Keratinocyte (primary cell): ENCODE results near the gene CTNND1. TPM values are rescaled to one million over a fixed set of nuclear protein-coding genes. Genes with fewer than 3 reads are reported as not detected.

Experiments used
- DNase-seq: peaks from one replicate; pipeline ENCODE4 v3.0.0-alpha.2; 2011; ENCODE audit warnings: low read depth, missing footprints, low spot score
- FAIRE-seq: peaks from 2 replicates; lab custom pipeline; 2011; peaks lifted over from hg19 to GRCh38; lab: Jason Lieb, UNC
- H2AFZ ChIP-seq: 2 replicates; pipeline ENCODE4 v1.6.0; 2012; ENCODE audit warnings: low read length, control low read depth, inconsistent platforms; ENCODE audit not compliant: control insufficient read depth
- H3K27ac ChIP-seq: 2 replicates; pipeline ENCODE4 v1.5.1; 2011; ENCODE audit warnings: low read length; ENCODE audit not compliant: control insufficient read depth, insufficient read depth
- H3K27me3 ChIP-seq: 3 replicates; pipeline ENCODE4 v1.6.0; 2011; ENCODE audit warnings: low read length; ENCODE audit not compliant: control insufficient read depth, insufficient read depth; ENCODE audit errors: extremely low read depth
- H3K36me3 ChIP-seq, 2 experiments: 2 replicates in 1 of 2; 3 replicates in 1 of 2; pipeline ENCODE4 v1.5.1; 2011; ENCODE audit warnings: low read length in 2 of 2, mild to moderate bottlenecking in 1 of 2; ENCODE audit not compliant: control insufficient read depth in 2 of 2, insufficient read depth in 2 of 2; ENCODE audit errors: extremely low read depth in 1 of 2
- H3K4me1 ChIP-seq: 3 replicates; pipeline ENCODE4 v1.5.1; 2011; ENCODE audit warnings: low read length; ENCODE audit not compliant: control insufficient read depth, insufficient read depth; ENCODE audit errors: extremely low read depth
- H3K4me2 ChIP-seq: 3 replicates; pipeline ENCODE4 v1.6.0; 2011; ENCODE audit warnings: low read depth, low read length; ENCODE audit not compliant: control insufficient read depth, insufficient read depth; ENCODE audit errors: extremely low read depth
- H3K4me3 ChIP-seq, 3 experiments: fragments of 200-600 bp in 1 of 3; sonication (generic) in 1 of 3; 2 replicates in 2 of 3; 3 replicates in 1 of 3; pipeline ENCODE4 v1.5.1; 2011 to 2016; ENCODE audit warnings: low read length in 3 of 3, mild to moderate bottlenecking in 3 of 3, control low read depth in 2 of 3, inconsistent platforms in 1 of 3, low read depth in 1 of 3, mixed read lengths in 1 of 3, mixed run types in 1 of 3, moderate library complexity in 1 of 3; ENCODE audit not compliant: control insufficient read depth in 2 of 3, insufficient read depth in 2 of 3; ENCODE audit errors: extremely low read depth in 1 of 3
- H3K79me2 ChIP-seq: 2 replicates; pipeline ENCODE4 v1.6.0; 2012; ENCODE audit warnings: low read length; ENCODE audit not compliant: control insufficient read depth, insufficient read depth
- H3K9ac ChIP-seq: 3 replicates; pipeline ENCODE4 v1.6.0; 2011; ENCODE audit warnings: low read length; ENCODE audit not compliant: control insufficient read depth, insufficient read depth; ENCODE audit errors: extremely low read depth
- H3K9me1 ChIP-seq: 3 replicates; pipeline ENCODE4 v1.6.0; 2011; ENCODE audit warnings: low read length; ENCODE audit not compliant: control insufficient read depth, insufficient read depth; ENCODE audit errors: extremely low read depth
- H3K9me3 ChIP-seq: 2 replicates; pipeline ENCODE4 v1.5.1; 2012; ENCODE audit warnings: low read depth, low read length; ENCODE audit not compliant: control insufficient read depth
- H4K20me1 ChIP-seq: 3 replicates; pipeline ENCODE4 v1.6.0; 2011; ENCODE audit warnings: low read length; ENCODE audit not compliant: control insufficient read depth, insufficient read depth; ENCODE audit errors: extremely low read depth
- EZH2 ChIP-seq: IDR thresholded peaks from one replicate; pipeline ENCODE4 v1.6.1; 2012; ENCODE audit warnings: inconsistent platforms, mild to moderate bottlenecking, low read length, moderate library complexity
- dilution Hi-C: fragments of 300-500 bp; cut with MboI; formaldehyde crosslinking; loops from one replicate; pipeline ENCODE4 v1.7.0; 2020; ENCODE audit warnings: low sequenced_read_pairs; ENCODE audit not compliant: extremely low pct_ligation_motif_present
- polyA plus RNA-seq, 5 experiments: library from polyadenylated mRNA; depleted of rRNA in 3 of 5; stranded (reverse) in 3 of 5; stranded (forward) in 1 of 5; unstranded in 1 of 5; fragments of >200 nt; gene quantifications; 1 replicate in 1 of 5; 2 replicates in 3 of 5; 3 replicates in 1 of 5; pipeline versions ENCODE4 v1.2.1 to v1.2.3, GENCODE V29; 2011 to 2012; ENCODE audit warnings: missing spikeins in 2 of 5, low read depth in 1 of 5, low replicate concordance in 1 of 5
- TF ChIP-seq, protein P1 (sequence below), 3 experiments: IDR thresholded peaks in 1 of 3; conservative IDR thresholded peaks in 1 of 3; optimal IDR thresholded peaks in 1 of 3; 2 replicates in 2 of 3; 3 replicates in 1 of 3; pipeline versions ENCODE3 to v1.5.1; 2011; ENCODE audit warnings: low read length in 3 of 3, mild to moderate bottlenecking in 3 of 3, moderate library complexity in 2 of 3, control low read depth in 1 of 3, inconsistent platforms in 1 of 3; ENCODE audit not compliant: insufficient read depth in 2 of 3; ENCODE audit errors: extremely low read depth in 1 of 3

CTNND1 gene
- polyA plus RNA-seq, 1 donor (not counting 4 experiments of a cell fraction or from before 2014, with no cell fraction given) = 144 TPM

DNA sequence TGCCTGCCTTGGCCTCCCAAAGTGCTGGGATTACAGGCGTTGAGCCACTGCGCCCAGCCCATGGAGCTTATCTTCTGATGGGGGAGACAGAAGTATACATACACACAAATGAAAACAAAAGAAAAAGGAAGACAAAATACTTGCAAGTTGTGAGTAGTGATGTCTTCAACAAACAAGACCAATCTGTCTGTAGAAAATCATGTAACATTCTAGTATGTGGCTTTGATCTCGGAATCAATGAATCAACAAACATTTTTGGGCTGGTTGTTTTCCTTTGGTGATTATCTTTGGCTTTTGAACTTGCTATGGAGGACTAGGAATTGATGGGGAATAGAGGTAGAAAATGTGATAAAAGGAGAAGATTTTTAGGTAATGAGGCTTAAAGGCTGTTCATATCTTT, 3.4 kb upstream of the CTNND1 start:
- Histone ChIP-seq H3K9ac (no peak overlapping the region), H3K9me1 (no peaks in the 10 kb centered on the region), H3K36me3 (no peaks in the 10 kb centered on the region), H3K27ac (no peak overlapping the region), H2AFZ (no peak overlapping the region), H3K4me3 (no peak overlapping the region), H3K9me3 (no peaks in the 10 kb centered on the region), H3K4me1 (peaks cover 3% of the 10 kb centered on the region), H3K4me2 (no peak overlapping the region), H4K20me1 (no peaks in the 10 kb centered on the region), H3K27me3 (no peaks in the 10 kb centered on the region), H3K79me2 (peaks cover 14% of the 10 kb centered on the region)
- FAIRE-seq (no peak), DNase-seq (no peak)
- no peak for TF ChIP-seq EZH2
- TF ChIP-seq, protein P1, sequence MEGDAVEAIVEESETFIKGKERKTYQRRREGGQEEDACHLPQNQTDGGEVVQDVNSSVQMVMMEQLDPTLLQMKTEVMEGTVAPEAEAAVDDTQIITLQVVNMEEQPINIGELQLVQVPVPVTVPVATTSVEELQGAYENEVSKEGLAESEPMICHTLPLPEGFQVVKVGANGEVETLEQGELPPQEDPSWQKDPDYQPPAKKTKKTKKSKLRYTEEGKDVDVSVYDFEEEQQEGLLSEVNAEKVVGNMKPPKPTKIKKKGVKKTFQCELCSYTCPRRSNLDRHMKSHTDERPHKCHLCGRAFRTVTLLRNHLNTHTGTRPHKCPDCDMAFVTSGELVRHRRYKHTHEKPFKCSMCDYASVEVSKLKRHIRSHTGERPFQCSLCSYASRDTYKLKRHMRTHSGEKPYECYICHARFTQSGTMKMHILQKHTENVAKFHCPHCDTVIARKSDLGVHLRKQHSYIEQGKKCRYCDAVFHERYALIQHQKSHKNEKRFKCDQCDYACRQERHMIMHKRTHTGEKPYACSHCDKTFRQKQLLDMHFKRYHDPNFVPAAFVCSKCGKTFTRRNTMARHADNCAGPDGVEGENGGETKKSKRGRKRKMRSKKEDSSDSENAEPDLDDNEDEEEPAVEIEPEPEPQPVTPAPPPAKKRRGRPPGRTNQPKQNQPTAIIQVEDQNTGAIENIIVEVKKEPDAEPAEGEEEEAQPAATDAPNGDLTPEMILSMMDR (optimal IDR thresholded peaks at IDR 0.05 in 1 of 3, IDR thresholded peaks at IDR 0.05 in 1 of 3, conservative IDR thresholded peaks at IDR 0.05 in 1 of 3; ENCODE audit: extremely low read depth in 1 of 3, insufficient read depth in 2 of 3, low read length in 3 of 3) = no peak
- dilution Hi-C loops = no loop called here

- Histone ChIP-seq H3K27me3 (no peaks in the 10 kb centered on the region), H3K9me1 (no peaks in the 10 kb centered on the region), H3K36me3 (peaks cover 0 to 1% of the 10 kb centered on the region in 2 experiments), H3K9ac (peak overlapping the region; percentile 99), H4K20me1 (peaks cover 21% of the 10 kb centered on the region), H3K79me2 (peaks cover 56% of the 10 kb centered on the region), H3K27ac (peak overlapping the region; percentile 100), H3K4me1 (peaks cover 29% of the 10 kb centered on the region), H3K4me3 (peak overlapping the region; percentile 63 to 100 (median 99)), H3K9me3 (no peaks in the 10 kb centered on the region), H3K4me2 (peak overlapping the region; percentile 74), H2AFZ (no peak overlapping the region)
- no peak for TF ChIP-seq EZH2
- TF ChIP-seq, protein P1 (optimal IDR thresholded peaks at IDR 0.05 in 1 of 3, IDR thresholded peaks at IDR 0.05 in 1 of 3, conservative IDR thresholded peaks at IDR 0.05 in 1 of 3; ENCODE audit: extremely low read depth in 1 of 3, insufficient read depth in 2 of 3, low read length in 3 of 3) = no peak
- FAIRE-seq (no peak), DNase-seq (no peak)
- dilution Hi-C loops = no loop called here
Observed at GRCh38 chr11:57762235-57762861, 746 bp downstream of the CTNND1 start.
